Left ventricle myocardium superior (tissue), 1 donor: Measurements from ENCODE around the gene MVK. TPM values are rescaled to one million over a fixed set of nuclear protein-coding genes. Genes with fewer than 3 reads are reported as not detected.

ENCODE experiments used
- ATAC-seq: fragments of 200-7000 bp; cut with Tn5 transposase; one replicate; pipeline ENCODE4 v1.9.1; 2020; ENCODE audit warnings: mild to moderate bottlenecking, moderate library complexity
- DNase-seq: peaks from one replicate; pipeline ENCODE4 v3.0.0-alpha.2; 2020
- intact Hi-C: fragments of 100-400 bp; cut with micrococcal nuclease; formaldehyde crosslinking; loops from one replicate; pipeline ENCODE4 v1.11.0; 2022
- total RNA-seq: library from RNA; stranded (reverse); fragmentation: NEBNext Ultra II Directional; extraction: Animal tissue kit (Norgen Biotek cat#: 25700); gene quantifications from one replicate; pipeline ENCODE4 v1.2.1, GENCODE V29; 2021
- donor health status: DM: no; HTN: yes; CAD: no; lungs with severe emphysema.

The MVK gene
- total RNA-seq, 1 donor from 2014 or later: 9.7 TPM

GRCh38 chr12:109640961-109641360, 67.4 kb downstream of the MVK start:
- ATAC-seq (no peak), DNase-seq (no peak)
- intact Hi-C loops: no loop called here

GRCh38 chr12:109641422-109641821, 67.8 kb downstream of the MVK start:
- no peak for DNase-seq
- no peak for ATAC-seq
- intact Hi-C loops: no loop called here

- ATAC-seq: no peak
- DNase-seq: no peak
- intact Hi-C loops: no loop called here
These were observed 69.0 kb downstream of the MVK start for GRCh38 chr12:109642506-109643132.

GRCh38 chr12:109645194-109645593, 71.6 kb downstream of the MVK start:
- DNase-seq: no peak
- ATAC-seq: no peak
- intact Hi-C loops: no loop called here

- DNase-seq (no peak), ATAC-seq (no peak)
- intact Hi-C loops: no loop called here
These were observed 72.1 kb downstream of the MVK start for GRCh38 chr12:109645708-109646107.

Other genes starting within 250 kb of the MVK start
- 0.52 TPM for gene MYO1H, start 225.9 kb upstream of the MVK start, total RNA-seq
- gene KCTD10, start 96.5 kb upstream of the MVK start, total RNA-seq: 29.8 TPM
- 58.1 TPM for gene UBE3B, start 96.2 kb upstream of the MVK start, total RNA-seq
- 55.1 TPM for gene MMAB, start 290 bp upstream of the MVK start, total RNA-seq
- gene FAM222A, start 140.0 kb downstream of the MVK start, total RNA-seq: 25.7 TPM